Measurements from ENCODE around the gene GPR135. TPM values are rescaled to one million over a fixed set of nuclear protein-coding genes. Genes with fewer than 3 reads are reported as not detected.
A peak's percentile ranks its signal among the peaks of the same experiment; 100 is the strongest.

The GPR135 gene
- polyA plus RNA-seq, 1 donor from 2014 or later = 3.0 TPM

GRCh38 chr14:59483363-59483762, 18.2 kb upstream of the GPR135 start:
- TF ChIP-seq EZH2 (IDR thresholded peaks at IDR 0.05; ENCODE audit: borderline replicate concordance, insufficient read depth, low read length, poor library complexity, severe bottlenecking) = no peak
- no peak for TF ChIP-seq REST (IDR thresholded peaks at IDR 0.05; ENCODE audit: borderline replicate concordance)
- TF ChIP-seq CTCF (IDR thresholded peaks at IDR 0.05; ENCODE audit: poor library complexity, severe bottlenecking) = no peak
- no peak for TF ChIP-seq SMC3 (conservative IDR thresholded peaks at IDR 0.05; ENCODE audit: poor library complexity)
- TF ChIP-seq MXI1 (conservative IDR thresholded peaks at IDR 0.05; ENCODE audit: poor library complexity, severe bottlenecking) = no peak
- TF ChIP-seq RAD21 (conservative IDR thresholded peaks at IDR 0.05) = no peak
- no peaks in the 10 kb centered on the region for H3K27me3 ChIP-seq (ENCODE audit: insufficient read depth, low read depth, low read length)
- peak overlapping the region; percentile 88 for H3K4me3 ChIP-seq (ENCODE audit: low read length)
- H3K27ac ChIP-seq (ENCODE audit: low read length) = peak overlapping the region; percentile 82
- H3K9me2 ChIP-seq (ENCODE audit: insufficient read depth, low read length) = no peaks in the 10 kb centered on the region
- H3K4me2 ChIP-seq (ENCODE audit: low read length) = peak overlapping the region; percentile 87
- H3F3A ChIP-seq (ENCODE audit: insufficient read depth, low read length, poor library complexity, severe bottlenecking) = no peaks in the 10 kb centered on the region
- H3K79me2 ChIP-seq (replicated peaks; ENCODE audit: insufficient read depth, low read length) = peaks cover 27% of the 10 kb centered on the region
- H2AFZ ChIP-seq (ENCODE audit: low read depth, low read length) = peak overlapping the region; percentile 84
- no peaks in the 10 kb centered on the region for H3K9me3 ChIP-seq (ENCODE audit: low read length)
- no peaks in the 10 kb centered on the region for H3K36me3 ChIP-seq (ENCODE audit: insufficient read depth, low read length)
- no peaks in the 10 kb centered on the region for H4K20me1 ChIP-seq (ENCODE audit: insufficient read depth)
- peak overlapping the region; percentile 79 for H3K9ac ChIP-seq (ENCODE audit: low read length)

- TF ChIP-seq REST (IDR thresholded peaks at IDR 0.05; ENCODE audit: borderline replicate concordance) (no peak), SMC3 (conservative IDR thresholded peaks at IDR 0.05; ENCODE audit: poor library complexity) (no peak), POLR2AphosphoS5 (IDR thresholded peaks at IDR 0.05) (no peak), CTCF (IDR thresholded peaks at IDR 0.05; ENCODE audit: poor library complexity, severe bottlenecking) (no peak), TAF1 (IDR thresholded peaks at IDR 0.05; ENCODE audit: low read depth) (no peak), EP300 (conservative IDR thresholded peaks at IDR 0.05; ENCODE audit: poor library complexity, severe bottlenecking) (no peak), EZH2 (IDR thresholded peaks at IDR 0.05; ENCODE audit: borderline replicate concordance, insufficient read depth, low read length, poor library complexity, severe bottlenecking) (no peak), MXI1 (conservative IDR thresholded peaks at IDR 0.05; ENCODE audit: poor library complexity, severe bottlenecking) (no peak), RAD21 (conservative IDR thresholded peaks at IDR 0.05) (no peak)
- H3K4me2 ChIP-seq (ENCODE audit: low read length) = peak overlapping the region; percentile 87
- no peaks in the 10 kb centered on the region for H3F3A ChIP-seq (ENCODE audit: insufficient read depth, low read length, poor library complexity, severe bottlenecking)
- no peaks in the 10 kb centered on the region for H3K36me3 ChIP-seq (ENCODE audit: insufficient read depth, low read length)
- no peaks in the 10 kb centered on the region for H4K20me1 ChIP-seq (ENCODE audit: insufficient read depth)
- H3K9me3 ChIP-seq (ENCODE audit: low read length) = no peaks in the 10 kb centered on the region
- H3K4me3 ChIP-seq (ENCODE audit: low read length) = peak overlapping the region; percentile 88
- peak overlapping the region; percentile 84 for H2AFZ ChIP-seq (ENCODE audit: low read depth, low read length)
- H3K79me2 ChIP-seq (replicated peaks; ENCODE audit: insufficient read depth, low read length) = peaks cover 26% of the 10 kb centered on the region
- H3K27me3 ChIP-seq (ENCODE audit: insufficient read depth, low read depth, low read length) = no peaks in the 10 kb centered on the region
- no peak overlapping the region for H3K27ac ChIP-seq (ENCODE audit: low read length)
- H3K9ac ChIP-seq (ENCODE audit: low read length) = peak overlapping the region; percentile 79
- no peaks in the 10 kb centered on the region for H3K9me2 ChIP-seq (ENCODE audit: insufficient read depth, low read length)
Observed at GRCh38 chr14:59482541-59483331, 17.6 kb upstream of the GPR135 start.

Measured in neural cell (in vitro differentiated cells).